Neural progenitor cell (in vitro differentiated cells): ENCODE results near the gene ZBTB43. TPM values are rescaled to one million over a fixed set of nuclear protein-coding genes. Genes with fewer than 3 reads are reported as not detected.

Experiments
- DNase-seq: peaks from one replicate; pipeline ENCODE4 v3.0.0-alpha.2; 2016; ENCODE audit warnings: low spot score
- H2AFZ ChIP-seq: fragments of 200-600 bp; sonication (generic); replicated peaks from 2 replicates; pipeline ENCODE4 v1.6.1; 2016; ENCODE audit warnings: antibody characterized with exemption
- H3F3A ChIP-seq: fragments of 200-600 bp; sonication (generic); 2 replicates; pipeline ENCODE4 v1.6.1; 2016; ENCODE audit warnings: antibody characterized with exemption, low read depth
- H3K27ac ChIP-seq: fragments of 200-600 bp; sonication (generic); 2 replicates; pipeline ENCODE4 v1.5.1; 2016; ENCODE audit warnings: mild to moderate bottlenecking
- H3K27me3 ChIP-seq: fragments of 200-600 bp; sonication (generic); 2 replicates; pipeline ENCODE4 v1.6.1; 2016; ENCODE audit warnings: mild to moderate bottlenecking, moderate library complexity
- H3K36me3 ChIP-seq: fragments of 200-600 bp; sonication (generic); 2 replicates; pipeline ENCODE4 v1.5.1; 2016
- H3K4me1 ChIP-seq: fragments of 200-600 bp; sonication (generic); 2 replicates; pipeline ENCODE4 v1.6.1; 2016; ENCODE audit warnings: mixed run types
- H3K4me2 ChIP-seq: fragments of 200-600 bp; sonication (generic); 2 replicates; pipeline ENCODE4 v1.6.1; 2016
- H3K4me3 ChIP-seq: fragments of 200-600 bp; sonication (generic); 2 replicates; pipeline ENCODE4 v1.5.1; 2016
- H3K79me2 ChIP-seq: fragments of 200-600 bp; sonication (generic); 2 replicates; pipeline ENCODE4 v1.6.1; 2016; ENCODE audit warnings: low read depth
- H3K9ac ChIP-seq: fragments of 200-600 bp; sonication (generic); 2 replicates; pipeline ENCODE4 v1.6.1; 2016
- H3K9me3 ChIP-seq: fragments of 200-600 bp; sonication (generic); 2 replicates; pipeline ENCODE4 v1.5.1; 2016; ENCODE audit warnings: low read depth
- H4K20me1 ChIP-seq: fragments of 200-600 bp; sonication (generic); 2 replicates; pipeline ENCODE4 v1.6.1; 2016; ENCODE audit warnings: low read depth
- H3K27ac Mint-ChIP-seq: 3 replicates; pipeline ENCODE4 v1.8.0; 2021; ENCODE audit warnings: mixed read lengths
- H3K27me3 Mint-ChIP-seq: 2 replicates; pipeline ENCODE4 v1.8.0; 2022; ENCODE audit warnings: low read depth, mild to moderate bottlenecking, inconsistent platforms, moderate library complexity, mixed read lengths; ENCODE audit not compliant: insufficient read depth
- H3K36me3 Mint-ChIP-seq: 3 replicates; pipeline ENCODE4 v1.8.0; 2021; ENCODE audit warnings: mixed read lengths
- H3K4me1 Mint-ChIP-seq: 3 replicates; pipeline ENCODE4 v1.8.0; 2021; ENCODE audit warnings: mixed read lengths
- H3K4me3 Mint-ChIP-seq: 3 replicates; pipeline ENCODE4 v1.8.0; 2021; ENCODE audit warnings: mild to moderate bottlenecking, moderate library complexity, mixed read lengths
- H3K9me3 Mint-ChIP-seq: 3 replicates; pipeline ENCODE4 v1.8.0; 2020; ENCODE audit warnings: mixed read lengths
- CTCF ChIP-seq: fragments of 200-600 bp; sonication (generic); IDR thresholded peaks from 2 replicates; pipeline ENCODE4 v1.5.1; 2017; ENCODE audit warnings: antibody characterized with exemption, mild to moderate bottlenecking
- EZH2 ChIP-seq: fragments of 200-600 bp; sonication (generic); IDR thresholded peaks from 2 replicates; pipeline ENCODE4 v1.6.1; 2017; ENCODE audit warnings: antibody characterized with exemption, mild to moderate bottlenecking, moderate library complexity
- EZH2phosphoT487 ChIP-seq: fragments of 200-600 bp; sonication (generic); IDR thresholded peaks from 2 replicates; pipeline ENCODE4 v1.6.1; 2017; ENCODE audit warnings: antibody characterized with exemption
- total RNA-seq: library from RNA; depleted of rRNA; stranded (reverse); fragments of >200 nt; gene quantifications from 2 replicates; pipeline ENCODE4 v1.2.3, GENCODE V29; 2015; ENCODE audit warnings: low replicate concordance

The ZBTB43 gene
- total RNA-seq, 1 donor from 2014 or later: 10.0 TPM

- no peaks in the 10 kb centered on the region for H3F3A ChIP-seq
- Mint-ChIP-seq H3K27me3 (no peaks in the 10 kb centered on the region), H3K4me3 (no peak overlapping the region), H3K27ac (no peak overlapping the region), H3K36me3 (peaks cover 20% of the 10 kb centered on the region), H3K9me3 (no peaks in the 10 kb centered on the region), H3K4me1 (peaks cover 3% of the 10 kb centered on the region)
- H3K79me2 ChIP-seq: no peaks in the 10 kb centered on the region
- H3K4me3 ChIP-seq: no peak overlapping the region
- H4K20me1 ChIP-seq: peaks cover 20% of the 10 kb centered on the region
- H3K9me3 ChIP-seq: no peaks in the 10 kb centered on the region
- no peaks in the 10 kb centered on the region for H3K36me3 ChIP-seq
- no peak overlapping the region for H3K27ac ChIP-seq
- no peaks in the 10 kb centered on the region for H3K4me1 ChIP-seq
- H3K27me3 ChIP-seq: no peaks in the 10 kb centered on the region
- H2AFZ ChIP-seq: no peak overlapping the region
- no peak for DNase-seq
- no peak overlapping the region for H3K9ac ChIP-seq
- TF ChIP-seq EZH2 (no peak), CTCF (no peak), EZH2phosphoT487 (no peak)
- no peak overlapping the region for H3K4me2 ChIP-seq
Observed at GRCh38 chr9:126838055-126838811, 33.4 kb downstream of the ZBTB43 start.

- Mint-ChIP-seq H3K27ac (no peak overlapping the region), H3K27me3 (no peaks in the 10 kb centered on the region), H3K4me1 (peaks cover 3% of the 10 kb centered on the region), H3K4me3 (no peak overlapping the region), H3K36me3 (peaks cover 18% of the 10 kb centered on the region), H3K9me3 (no peaks in the 10 kb centered on the region)
- no peak for DNase-seq
- no peak overlapping the region for H3K9ac ChIP-seq
- H3K9me3 ChIP-seq: no peaks in the 10 kb centered on the region
- H3K4me1 ChIP-seq: no peaks in the 10 kb centered on the region
- H3K36me3 ChIP-seq: no peaks in the 10 kb centered on the region
- no peak overlapping the region for H3K4me3 ChIP-seq
- H4K20me1 ChIP-seq: peaks cover 20% of the 10 kb centered on the region
- H3K27ac ChIP-seq: no peak overlapping the region
- no peak for TF ChIP-seq EZH2
- no peak for TF ChIP-seq EZH2phosphoT487
- no peak for TF ChIP-seq CTCF
- H3K4me2 ChIP-seq: no peak overlapping the region
- no peaks in the 10 kb centered on the region for H3F3A ChIP-seq
- H3K79me2 ChIP-seq: no peaks in the 10 kb centered on the region
- no peaks in the 10 kb centered on the region for H3K27me3 ChIP-seq
- no peak overlapping the region for H2AFZ ChIP-seq
Observed at GRCh38 chr9:126838895-126839294, 34.1 kb downstream of the ZBTB43 start.

GRCh38 chr9:126839301-126839700 is 34.5 kb downstream of the ZBTB43 start:
- Histone ChIP-seq H2AFZ (no peak overlapping the region), H3K27me3 (no peaks in the 10 kb centered on the region), H3K9me3 (no peaks in the 10 kb centered on the region), H3K79me2 (no peaks in the 10 kb centered on the region), H3K4me2 (no peak overlapping the region), H4K20me1 (peaks cover 17% of the 10 kb centered on the region), H3K9ac (no peak overlapping the region), H3K4me1 (no peaks in the 10 kb centered on the region), H3K27ac (no peak overlapping the region), H3F3A (no peaks in the 10 kb centered on the region), H3K36me3 (no peaks in the 10 kb centered on the region), H3K4me3 (no peak overlapping the region)
- Mint-ChIP-seq H3K27me3 (no peaks in the 10 kb centered on the region), H3K27ac (no peak overlapping the region), H3K4me3 (no peak overlapping the region), H3K4me1 (peaks cover 3% of the 10 kb centered on the region), H3K9me3 (no peaks in the 10 kb centered on the region), H3K36me3 (peaks cover 16% of the 10 kb centered on the region)
- DNase-seq: no peak
- TF ChIP-seq EZH2 (no peak), CTCF (no peak), EZH2phosphoT487 (no peak)
